Loucy (cell line): ENCODE data around the gene ITGB4.

Experiments used
- H2AFZ ChIP-seq: fragments of 200-600 bp; sonication (generic); 2 replicates; pipeline ENCODE4 v1.6.0; 2016; ENCODE audit warnings: antibody characterized with exemption, mild to moderate bottlenecking, low read length, moderate library complexity
- H3F3A ChIP-seq: fragments of 200-600 bp; 2 replicates; pipeline ENCODE4 v1.6.0; 2016; ENCODE audit warnings: antibody characterized with exemption, low read depth, mild to moderate bottlenecking
- H3K27me3 ChIP-seq: fragments of 200-600 bp; sonication (generic); 2 replicates; pipeline ENCODE4 v1.6.1; 2014; ENCODE audit warnings: low read length, mild to moderate bottlenecking; ENCODE audit not compliant: insufficient read depth, poor library complexity, severe bottlenecking
- H3K36me3 ChIP-seq: fragments of 200-600 bp; sonication (generic); 2 replicates; pipeline ENCODE4 v1.6.1; 2016; ENCODE audit warnings: low read length; ENCODE audit not compliant: insufficient read depth
- H3K4me1 ChIP-seq: fragments of 200-600 bp; sonication (generic); 2 replicates; pipeline ENCODE4 v1.5.1; 2014; ENCODE audit warnings: low read length, mild to moderate bottlenecking; ENCODE audit not compliant: insufficient read depth, poor library complexity, severe bottlenecking
- H3K4me2 ChIP-seq: fragments of 200-600 bp; sonication (generic); 2 replicates; pipeline ENCODE4 v1.6.0; 2014; ENCODE audit warnings: antibody characterized with exemption, low read length, low read depth, mild to moderate bottlenecking; ENCODE audit not compliant: poor library complexity, severe bottlenecking
- H3K4me3 ChIP-seq: fragments of 200-600 bp; sonication (generic); 2 replicates; pipeline ENCODE4 v1.5.1; 2014; ENCODE audit warnings: low read length, mild to moderate bottlenecking, mixed read lengths; ENCODE audit not compliant: poor library complexity, severe bottlenecking
- H3K79me2 ChIP-seq: fragments of 200-600 bp; sonication (generic); 2 replicates; pipeline ENCODE4 v1.6.1; 2014; ENCODE audit warnings: low read length; ENCODE audit not compliant: insufficient read depth
- H3K9ac ChIP-seq: fragments of 200-600 bp; sonication (generic); 2 replicates; pipeline ENCODE4 v1.6.0; 2014; ENCODE audit warnings: mild to moderate bottlenecking, low read depth, low read length, moderate library complexity; ENCODE audit not compliant: poor library complexity, severe bottlenecking
- H3K9me2 ChIP-seq: fragments of 200-600 bp; sonication (generic); replicated peaks from 2 replicates; pipeline ENCODE4 v1.6.1; 2016; ENCODE audit warnings: low read depth, low read length, mixed read lengths
- H3K9me3 ChIP-seq: fragments of 200-600 bp; sonication (generic); 2 replicates; pipeline ENCODE4 v1.6.1; 2014; ENCODE audit warnings: mild to moderate bottlenecking, antibody characterized with exemption, low read length, low read depth; ENCODE audit not compliant: insufficient read depth
- H4K20me1 ChIP-seq: fragments of 200-600 bp; sonication (generic); 2 replicates; pipeline ENCODE4 v1.6.0; 2014; ENCODE audit warnings: antibody characterized with exemption, low read length, mild to moderate bottlenecking; ENCODE audit not compliant: insufficient read depth, poor library complexity, severe bottlenecking
- EZH2phosphoT487 ChIP-seq: fragments of 200-600 bp; IDR thresholded peaks from 2 replicates; pipeline ENCODE4 v1.6.1; 2018; ENCODE audit warnings: antibody characterized with exemption, mild to moderate bottlenecking, moderate library complexity, borderline replicate concordance
- TF ChIP-seq, protein P1 (sequence below): fragments of 200-600 bp; sonication (generic); conservative IDR thresholded peaks from 2 replicates; pipeline ENCODE4 v1.5.1; 2014; ENCODE audit warnings: mild to moderate bottlenecking, antibody characterized with exemption, low read length

Gene ITGB4

DNA sequence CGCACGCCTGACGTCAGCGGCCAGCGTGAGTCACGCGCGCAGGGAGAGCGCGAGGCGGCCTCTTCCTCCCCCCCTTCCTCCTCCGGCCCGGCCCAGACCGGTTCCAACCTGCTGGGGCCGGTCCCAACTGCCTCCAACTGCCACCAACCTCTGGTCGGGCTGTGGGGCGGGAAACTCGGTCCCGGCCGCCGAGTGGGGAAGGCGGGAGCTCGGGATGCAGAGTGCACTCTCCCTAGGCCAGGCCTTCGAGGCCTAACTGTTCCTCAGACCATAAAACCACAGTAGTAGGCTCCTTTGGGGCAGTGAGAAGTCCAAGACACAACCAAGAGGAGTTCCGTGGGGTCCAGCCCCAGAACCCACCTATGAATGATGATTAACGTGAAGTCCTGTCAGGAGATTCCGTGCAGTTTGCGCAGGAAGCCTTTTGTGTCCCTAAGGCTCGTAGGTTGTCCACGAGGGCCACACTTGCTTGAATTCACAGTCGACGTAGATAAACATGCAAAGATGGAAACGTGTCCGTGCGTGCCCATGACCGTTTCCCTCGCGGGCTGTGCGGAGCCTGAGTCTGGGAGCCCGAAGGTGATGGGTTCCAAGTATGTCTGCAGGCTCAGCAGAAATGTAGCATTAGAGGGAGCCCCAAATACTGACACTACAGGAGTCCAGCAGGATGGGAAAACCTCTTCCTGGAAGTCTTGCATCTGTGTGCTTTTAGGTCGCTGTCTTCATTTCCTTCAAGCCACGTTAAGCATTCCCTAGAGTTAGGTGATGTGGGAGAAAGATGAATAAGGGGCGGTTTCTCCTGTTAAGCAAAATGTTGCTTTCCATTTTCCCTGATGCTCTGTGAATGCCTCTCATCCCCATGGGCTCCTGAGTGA, 64.0 kb downstream of the ITGB4 start:
- Histone ChIP-seq H3K9me3 (no peaks in the 10 kb centered on the region), H2AFZ (peak overlapping the region; percentile 66; the same call in 1 of the 2 replicates)
- TF ChIP-seq, protein P1, sequence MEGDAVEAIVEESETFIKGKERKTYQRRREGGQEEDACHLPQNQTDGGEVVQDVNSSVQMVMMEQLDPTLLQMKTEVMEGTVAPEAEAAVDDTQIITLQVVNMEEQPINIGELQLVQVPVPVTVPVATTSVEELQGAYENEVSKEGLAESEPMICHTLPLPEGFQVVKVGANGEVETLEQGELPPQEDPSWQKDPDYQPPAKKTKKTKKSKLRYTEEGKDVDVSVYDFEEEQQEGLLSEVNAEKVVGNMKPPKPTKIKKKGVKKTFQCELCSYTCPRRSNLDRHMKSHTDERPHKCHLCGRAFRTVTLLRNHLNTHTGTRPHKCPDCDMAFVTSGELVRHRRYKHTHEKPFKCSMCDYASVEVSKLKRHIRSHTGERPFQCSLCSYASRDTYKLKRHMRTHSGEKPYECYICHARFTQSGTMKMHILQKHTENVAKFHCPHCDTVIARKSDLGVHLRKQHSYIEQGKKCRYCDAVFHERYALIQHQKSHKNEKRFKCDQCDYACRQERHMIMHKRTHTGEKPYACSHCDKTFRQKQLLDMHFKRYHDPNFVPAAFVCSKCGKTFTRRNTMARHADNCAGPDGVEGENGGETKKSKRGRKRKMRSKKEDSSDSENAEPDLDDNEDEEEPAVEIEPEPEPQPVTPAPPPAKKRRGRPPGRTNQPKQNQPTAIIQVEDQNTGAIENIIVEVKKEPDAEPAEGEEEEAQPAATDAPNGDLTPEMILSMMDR, result no peak
- TF ChIP-seq EZH2phosphoT487, result no peak

GRCh38 chr17:75791254-75791653, 70.0 kb downstream of the ITGB4 start:
- Histone ChIP-seq H3K36me3 (peaks cover 24% of the 10 kb centered on the region; the same call in 1 of the 2 replicates), H3F3A (no peaks in the 10 kb centered on the region), H3K9ac (no peak overlapping the region), H3K9me2 (no peaks in the 10 kb centered on the region), H3K27me3 (no peaks in the 10 kb centered on the region), H4K20me1 (peaks cover 35% of the 10 kb centered on the region), H3K9me3 (no peaks in the 10 kb centered on the region), H3K4me2 (peak overlapping the region; percentile 15), H3K4me1 (peaks cover 46% of the 10 kb centered on the region), H3K4me3 (no peak overlapping the region), H3K79me2 (peaks cover 99% of the 10 kb centered on the region), H2AFZ (no peak overlapping the region)
- TF ChIP-seq, protein P1, result no peak
- no peak for TF ChIP-seq EZH2phosphoT487

More for the DNA sequence above, 64.0 kb downstream of the ITGB4 start:
- peaks cover 48% of the 10 kb centered on the region for H3K4me1 ChIP-seq
- H4K20me1 ChIP-seq, result peaks cover 5% of the 10 kb centered on the region
- H3K36me3 ChIP-seq, result no peaks in the 10 kb centered on the region; the same call in 1 of the 2 replicates
- H3K27me3 ChIP-seq, result no peaks in the 10 kb centered on the region
- peaks cover 58% of the 10 kb centered on the region for H3K79me2 ChIP-seq
- H3K9me2 ChIP-seq, result no peaks in the 10 kb centered on the region
- H3K9ac ChIP-seq, result peak overlapping the region; percentile 100
- H3K4me2 ChIP-seq, result peak overlapping the region; percentile 95
- peak overlapping the region; percentile 92 for H3K4me3 ChIP-seq
- H3F3A ChIP-seq, result no peaks in the 10 kb centered on the region; the same call in 1 of the 2 replicates

- H3K4me2 ChIP-seq, result peak overlapping the region; percentile 15
Observed at GRCh38 chr17:75793460-75793859, 72.2 kb downstream of the ITGB4 start.

More at GRCh38 chr17:75793460-75793859, 72.2 kb downstream of the ITGB4 start:
- Histone ChIP-seq H3K27me3 (no peaks in the 10 kb centered on the region), H3F3A (no peaks in the 10 kb centered on the region), H4K20me1 (peaks cover 35% of the 10 kb centered on the region), H3K9me2 (no peaks in the 10 kb centered on the region), H3K4me1 (peaks cover 31% of the 10 kb centered on the region), H3K9ac (no peak overlapping the region), H3K36me3 (peaks cover 34% of the 10 kb centered on the region; the same call in 1 of the 2 replicates), H2AFZ (no peak overlapping the region), H3K9me3 (no peaks in the 10 kb centered on the region), H3K79me2 (peaks cover 94% of the 10 kb centered on the region), H3K4me3 (no peak overlapping the region)
- TF ChIP-seq EZH2phosphoT487, result no peak
- TF ChIP-seq, protein P1, result no peak
